HUDEP-2 (cell line): ENCODE data around the gene CHRM2.
"Not testable (repeated sequence)": the region's sequence is repeated elsewhere in the genome, so short reads cannot be mapped to it uniquely, and the experiment has no call there.

Experiments
- DNase-seq, 76 experiments: peaks; one replicate each; lab custom pipeline; 2025; ENCODE audit not compliant: unreplicated experiment in 76 of 76; lab: John Stamatoyannopoulos, UW

Gene CHRM2

GRCh38 chr7:136868496-136869000 is at the start of gene CHRM2:
Gene CHRM2, plus strand, starts transcription at chr7:136868652. Its CDS starts 146,214 bp downstream, at chr7:137014866.
- no peak for DNase-seq

- not testable (repeated sequence) for DNase-seq
Observed at GRCh38 chr7:136831398-136831797, 37.1 kb upstream of the CHRM2 start.

GRCh38 chr7:136845899-136846465 is 22.5 kb upstream of the CHRM2 start:
- no peak for DNase-seq

- DNase-seq = no peak
Observed at GRCh38 chr7:136847858-136848257, 20.6 kb upstream of the CHRM2 start.

- no peak for DNase-seq
Observed at GRCh38 chr7:136853654-136854053, 14.8 kb upstream of the CHRM2 start.

GRCh38 chr7:136857573-136857972 is 10.9 kb upstream of the CHRM2 start:
- DNase-seq = peak in 2 of 76 experiments; percentile 3 to 17

GRCh38 chr7:136859803-136860202 is 8.6 kb upstream of the CHRM2 start:
- DNase-seq = no peak

GRCh38 chr7:136865236-136865635 is 3.2 kb upstream of the CHRM2 start:
- no peak for DNase-seq

GRCh38 chr7:136865777-136866176 is 2.7 kb upstream of the CHRM2 start:
- no peak for DNase-seq

- no peak for DNase-seq
Observed at GRCh38 chr7:136869001-136869961, 829 bp downstream of the CHRM2 start.

GRCh38 chr7:136869991-136870865 is 1.8 kb downstream of the CHRM2 start:
- DNase-seq = no peak

GRCh38 chr7:136870866-136871487 is 2.5 kb downstream of the CHRM2 start:
- DNase-seq = no peak

GRCh38 chr7:136874393-136875032 is 6.1 kb downstream of the CHRM2 start:
- DNase-seq = no peak

- no peak for DNase-seq
Observed at GRCh38 chr7:136877509-136877908, 9.1 kb downstream of the CHRM2 start.

GRCh38 chr7:136877990-136878389 is 9.5 kb downstream of the CHRM2 start:
- DNase-seq = no peak

- no peak for DNase-seq
Observed at GRCh38 chr7:136878878-136879277, 10.4 kb downstream of the CHRM2 start.

- DNase-seq = peak in 1 of 76 experiments; percentile 6
Observed at GRCh38 chr7:136883046-136883445, 14.6 kb downstream of the CHRM2 start.

- DNase-seq = no peak
Observed at GRCh38 chr7:136884492-136884891, 16.0 kb downstream of the CHRM2 start.

GRCh38 chr7:136887317-136887716 is 18.9 kb downstream of the CHRM2 start:
- DNase-seq = no peak

GRCh38 chr7:136890399-136890798 is 21.9 kb downstream of the CHRM2 start:
- no peak for DNase-seq
